Right renal cortex interstitium (tissue), 3 donors: ENCODE data around the gene CAMK1D. TPM values are rescaled to one million over a fixed set of nuclear protein-coding genes. Genes with fewer than 3 reads are reported as not detected.
"Not testable (repeated sequence)": the region's sequence is repeated elsewhere in the genome, so short reads cannot be mapped to it uniquely, and the experiment has no call there.

Source experiments
- DNase-seq, 3 donors: peaks; one replicate each; pipeline ENCODE4 v3.0.0-alpha.2; 2013; ENCODE audit warnings: low read depth in 3 of 3, low spot score in 2 of 3
- polyA plus RNA-seq, 3 donors: library from polyadenylated mRNA; unstranded; fragments of 120-200 nt; gene quantifications; one replicate each; pipeline ENCODE4 v1.2.1, GENCODE V29; 2013; ENCODE audit not compliant: insufficient read length in 3 of 3

Gene CAMK1D
- polyA plus RNA-seq, 3 donors = 9.9 to 10.7 (median 10.4) TPM

- DNase-seq = no peak
Measured at GRCh38 chr10:12729885-12730284, 380.5 kb downstream of the CAMK1D start.

GRCh38 chr10:12730809-12731519 lies 381.6 kb downstream of the CAMK1D start:
- no peak for DNase-seq

DNA sequence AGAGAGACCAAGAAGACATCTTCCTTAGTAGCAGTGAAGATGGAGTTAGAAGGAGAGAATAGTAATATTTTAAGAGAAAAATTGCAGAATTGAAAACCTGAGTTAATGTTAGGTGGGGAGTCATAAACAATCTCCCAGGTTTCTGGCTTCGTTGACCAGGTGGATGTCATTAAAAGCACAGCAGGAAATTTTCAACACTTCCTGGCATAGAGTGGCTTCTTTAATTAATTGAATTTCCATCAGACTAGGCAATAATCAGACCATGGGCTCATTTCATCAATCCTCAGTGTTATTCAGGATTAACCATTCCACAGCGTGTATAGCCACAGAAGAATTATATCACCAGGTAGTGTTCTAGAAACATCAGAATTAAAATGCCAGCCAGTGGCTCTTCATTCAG lies 383.9 kb downstream of the CAMK1D start:
- DNase-seq = no peak

GRCh38 chr10:12735843-12736462 lies 386.6 kb downstream of the CAMK1D start:
- no peak for DNase-seq

DNA sequence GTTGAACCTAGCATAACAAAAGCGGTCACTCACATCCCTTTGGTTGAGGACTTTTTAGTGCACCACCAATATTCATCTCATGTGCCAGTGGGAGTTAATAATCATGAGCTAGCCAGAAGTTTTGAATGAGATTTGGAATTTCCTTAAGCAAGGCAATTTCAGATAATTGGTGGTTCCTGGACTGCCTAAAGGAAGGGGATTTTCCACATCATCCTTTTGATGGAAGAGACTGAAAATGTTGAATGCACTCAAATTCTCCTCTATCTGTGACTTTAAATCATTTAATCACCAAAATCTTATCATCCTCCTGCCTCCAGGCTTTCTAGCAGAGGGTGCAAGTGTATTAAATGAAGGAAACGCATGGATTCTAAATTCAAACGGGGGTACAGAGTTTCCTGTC lies 391.5 kb downstream of the CAMK1D start:
- no peak for DNase-seq

- no peak for DNase-seq
Measured at GRCh38 chr10:12741360-12741804, 392.0 kb downstream of the CAMK1D start.

DNA sequence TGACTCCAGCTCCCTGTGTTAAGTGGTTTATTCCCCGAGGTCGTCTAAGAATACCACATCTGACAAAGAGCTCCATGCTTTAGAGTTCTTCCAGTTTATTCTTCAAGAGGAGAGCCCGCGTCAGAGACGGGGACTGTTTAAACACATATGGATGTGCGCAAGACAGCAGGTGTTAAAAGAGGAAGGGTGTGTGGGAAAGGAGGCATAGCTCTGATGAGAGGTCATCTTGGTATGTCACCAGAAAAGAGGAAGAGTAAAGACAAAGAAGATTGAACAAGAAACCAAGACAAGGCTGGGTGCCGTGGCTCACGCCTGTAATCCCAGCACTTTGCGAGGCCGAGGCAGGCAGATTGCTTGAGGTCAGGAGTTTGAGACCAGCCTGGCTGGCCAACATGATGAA lies 393.4 kb downstream of the CAMK1D start:
- no peak for DNase-seq

DNA sequence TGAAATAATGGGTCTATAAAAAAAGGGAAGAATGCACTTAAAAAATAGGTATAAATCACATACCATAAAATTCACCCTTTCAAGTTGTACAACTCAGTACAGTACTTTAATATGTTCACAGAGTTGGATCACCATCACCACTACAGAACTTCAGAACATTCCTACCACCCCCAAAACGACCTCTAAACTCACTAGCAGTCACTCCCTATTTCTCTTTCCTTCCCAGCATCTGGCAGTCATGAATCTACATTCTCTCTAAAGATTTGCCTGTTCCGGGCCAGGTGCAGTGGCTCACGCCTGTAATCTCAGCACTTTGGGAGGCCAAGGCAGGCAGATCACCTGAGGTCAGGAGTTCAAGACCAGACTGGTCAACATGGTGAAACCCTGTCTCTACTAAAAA lies 394.1 kb downstream of the CAMK1D start:
- DNase-seq = not testable (repeated sequence)

- no peak for DNase-seq
Measured at GRCh38 chr10:12743941-12744340, 394.6 kb downstream of the CAMK1D start.

GRCh38 chr10:12748186-12748585 lies 398.8 kb downstream of the CAMK1D start:
- DNase-seq = no peak

- no peak for DNase-seq
Measured at GRCh38 chr10:12749760-12750478, 400.6 kb downstream of the CAMK1D start.

DNA sequence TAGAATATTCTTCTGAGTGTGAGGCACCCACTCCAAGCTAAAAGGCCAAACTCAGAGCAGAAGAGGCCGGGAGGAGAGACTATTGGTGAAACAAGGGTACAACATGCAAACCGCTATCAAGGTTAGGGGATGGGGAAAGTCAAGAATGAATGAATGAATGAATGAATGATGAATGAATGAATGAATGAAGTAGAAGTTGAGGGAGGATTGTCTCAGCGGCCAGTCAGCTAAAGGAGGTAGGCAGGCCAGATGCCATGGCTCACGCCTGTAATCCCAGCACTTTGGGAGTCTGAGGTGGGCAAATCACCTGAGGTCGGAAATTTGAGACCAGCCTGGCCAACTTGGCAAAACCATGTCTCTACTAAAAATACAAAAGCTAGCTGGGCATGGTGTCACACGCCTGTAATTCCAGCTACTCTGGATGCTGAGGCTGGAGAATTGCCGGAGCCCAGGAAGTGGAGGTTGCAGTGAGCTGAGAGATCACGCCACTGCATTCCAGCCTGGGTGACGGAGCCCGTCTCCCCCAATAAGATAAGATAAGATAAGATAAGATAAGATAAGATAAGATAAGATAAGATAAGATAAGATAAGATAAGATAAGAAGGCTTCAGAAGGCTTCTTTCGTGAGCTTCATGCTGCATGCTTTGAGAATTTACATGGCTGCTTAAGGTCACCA lies 401.3 kb downstream of the CAMK1D start:
- DNase-seq = no peak

- DNase-seq = no peak
Measured at GRCh38 chr10:12755075-12755474, 405.7 kb downstream of the CAMK1D start.

DNA sequence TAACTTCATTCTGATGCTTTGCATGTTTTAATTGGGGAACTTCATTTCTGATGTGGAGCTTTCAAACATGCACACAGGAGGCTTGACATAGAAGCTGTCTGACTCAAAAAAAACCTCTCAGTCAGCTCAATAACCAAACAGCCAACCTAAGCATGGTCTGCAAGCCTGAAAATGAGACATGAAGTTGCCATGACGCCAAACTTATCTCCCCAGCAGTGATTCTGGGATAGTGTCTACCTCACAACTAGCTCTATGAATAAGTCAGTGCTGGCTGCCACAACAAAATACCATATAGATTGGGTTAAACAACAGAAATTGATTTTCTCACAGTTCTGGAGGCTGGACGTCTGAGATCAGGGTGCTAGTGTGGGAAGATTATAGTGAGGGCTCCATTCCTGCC lies 408.0 kb downstream of the CAMK1D start:
- DNase-seq = no peak

- no peak for DNase-seq
Measured at GRCh38 chr10:12758271-12758670, 408.9 kb downstream of the CAMK1D start.

DNA sequence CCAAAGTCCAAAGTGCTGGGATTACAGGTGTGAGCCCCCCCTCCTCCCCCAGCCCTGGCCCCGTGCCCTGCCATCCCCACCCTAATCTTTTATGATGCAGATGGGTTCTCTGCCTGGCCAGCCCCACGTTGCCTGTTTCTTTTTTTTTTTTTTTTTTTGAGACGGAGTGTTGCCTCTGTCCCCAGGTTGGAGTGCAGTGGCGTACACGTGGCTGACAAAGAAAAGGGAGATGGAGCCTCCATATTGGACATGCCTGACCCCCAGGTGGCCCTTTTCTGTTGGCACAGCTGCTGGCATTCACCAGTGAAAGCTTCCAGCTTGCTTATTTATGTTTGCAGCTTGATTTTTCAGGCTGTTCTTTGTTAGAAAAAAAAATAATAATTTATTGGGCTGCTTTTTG lies 416.9 kb downstream of the CAMK1D start:
- DNase-seq = no peak

- no peak for DNase-seq
Measured at GRCh38 chr10:12768156-12769100, 419.1 kb downstream of the CAMK1D start.

- no peak for DNase-seq
Measured at GRCh38 chr10:12769323-12770044, 420.1 kb downstream of the CAMK1D start.

- DNase-seq = no peak
Measured at GRCh38 chr10:12771981-12772760, 422.8 kb downstream of the CAMK1D start.
